ENCODE results near the gene KRTAP9-9.

DNA sequence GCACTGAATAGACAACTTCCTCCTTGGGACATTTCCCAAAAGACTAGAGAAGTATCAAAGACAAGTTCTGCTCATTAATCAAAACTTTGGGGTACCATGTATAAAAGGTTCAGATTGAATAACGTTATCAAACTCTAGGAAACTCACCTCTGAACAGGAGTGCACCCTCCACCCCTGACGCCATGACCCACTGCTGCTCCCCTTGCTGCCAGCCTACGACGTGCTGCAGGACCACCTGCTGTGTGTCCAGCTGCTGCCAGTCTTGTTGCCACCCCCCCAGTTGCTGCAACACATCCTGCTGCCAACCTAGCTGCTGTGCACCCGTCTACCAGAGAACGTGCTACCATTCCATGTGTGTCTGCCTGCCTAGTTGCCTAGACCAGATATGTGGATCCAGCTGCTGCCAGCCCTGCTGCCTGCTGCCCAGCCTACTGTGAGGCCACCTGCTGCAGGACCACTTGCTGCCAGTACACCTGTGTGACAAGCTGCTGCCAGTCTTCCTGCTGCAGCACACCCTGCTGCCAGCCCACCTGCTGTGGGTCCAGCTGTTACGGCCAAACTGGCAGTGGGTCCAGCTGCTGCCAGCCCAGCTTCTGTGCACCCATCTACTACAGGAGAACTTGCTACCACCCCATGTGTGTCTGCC lies 42.5 kb upstream of the KRTAP9-9 start:
- TF ChIP-seq CTCF (IDR thresholded peaks at IDR 0.05; ENCODE audit: poor library complexity, severe bottlenecking) (no peak), EP300 (conservative IDR thresholded peaks at IDR 0.05; ENCODE audit: poor library complexity, severe bottlenecking) (no peak), POLR2AphosphoS5 (IDR thresholded peaks at IDR 0.05) (no peak), EZH2 (IDR thresholded peaks at IDR 0.05; ENCODE audit: borderline replicate concordance, insufficient read depth, low read length, poor library complexity, severe bottlenecking) (no peak)
